T-helper 22 cell (primary cell): ENCODE data around the gene ARHGDIG.

Experiments
- DNase-seq: peaks from one replicate; pipeline ENCODE4 v3.0.0-alpha.2; 2020; ENCODE audit warnings: low read depth

ARHGDIG gene

DNA sequence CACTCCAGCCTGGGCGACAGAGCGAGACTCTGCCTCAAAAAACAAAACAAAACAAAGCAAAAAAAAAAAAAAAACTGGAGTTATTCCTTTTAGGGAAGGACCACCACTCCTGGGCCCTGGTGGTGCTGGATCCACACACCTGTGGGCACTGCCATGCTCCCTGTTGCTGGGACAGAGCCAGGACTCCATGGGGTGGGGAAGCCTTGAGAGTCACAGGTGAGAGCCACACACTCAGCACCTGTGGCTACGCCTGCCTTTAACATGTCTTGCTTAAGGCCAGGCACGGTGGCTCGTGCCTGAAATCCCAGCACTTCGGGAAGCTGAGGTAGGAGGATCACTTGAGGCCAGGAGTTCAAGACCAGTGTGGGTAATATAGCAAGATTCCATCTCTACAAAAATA lies 20.8 kb downstream of the ARHGDIG start:
- DNase-seq: no peak

DNA sequence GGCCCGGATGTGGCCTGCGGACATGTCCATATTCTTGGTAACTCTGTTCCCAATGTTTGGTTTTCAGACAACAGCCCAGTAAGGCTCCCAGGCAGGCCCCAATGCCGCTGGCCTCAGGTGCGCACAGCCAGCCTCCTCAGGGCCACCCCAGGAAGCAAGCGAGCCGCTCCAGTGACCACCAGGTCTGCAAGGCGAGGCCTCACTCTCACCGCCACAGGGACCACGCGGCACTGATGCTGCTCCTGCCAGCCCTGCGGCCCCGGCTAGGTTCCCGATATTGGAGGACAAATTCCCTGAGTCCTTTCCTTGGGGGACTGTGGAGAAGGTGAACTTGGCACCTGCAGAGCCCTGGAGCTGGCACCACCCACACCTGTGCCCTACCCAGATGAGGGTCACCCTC lies 21.6 kb downstream of the ARHGDIG start:
- DNase-seq: no peak

DNA sequence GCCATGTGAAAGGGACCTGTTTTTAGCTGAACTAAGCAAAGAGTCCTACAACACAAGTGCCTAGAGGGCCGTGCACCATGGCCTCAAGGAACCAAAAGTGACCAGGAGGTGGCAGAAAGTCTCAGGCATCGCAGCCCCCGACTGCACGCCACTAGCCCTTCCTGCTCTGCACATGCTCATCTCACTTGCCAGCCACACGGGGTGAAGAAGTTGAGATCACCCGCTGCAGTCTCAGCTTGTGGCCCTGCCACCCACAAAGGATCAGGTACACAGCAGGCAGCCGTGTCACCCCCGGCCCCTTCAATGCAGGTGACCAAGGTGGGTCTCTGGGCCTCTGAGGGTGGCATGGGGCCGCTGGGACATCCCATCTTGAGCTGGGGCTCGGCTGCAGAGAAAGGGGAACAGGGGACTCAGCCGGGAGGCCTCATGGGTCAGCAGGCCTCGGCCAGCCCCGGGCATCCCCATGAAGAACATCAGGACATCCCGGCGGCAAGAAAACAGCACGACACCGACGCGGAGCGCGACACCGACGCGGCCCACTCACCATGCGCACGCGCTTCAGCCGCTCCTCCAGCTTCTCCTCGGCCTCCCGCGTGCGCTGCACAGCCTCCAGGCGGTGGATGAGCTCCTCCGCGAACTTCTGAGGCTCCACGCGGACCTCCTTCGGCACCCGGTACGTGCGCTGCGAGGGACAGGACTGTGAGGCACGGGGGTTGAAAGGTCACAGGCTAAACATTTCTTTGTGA lies 23.5 kb downstream of the ARHGDIG start:
- no peak for DNase-seq

DNA sequence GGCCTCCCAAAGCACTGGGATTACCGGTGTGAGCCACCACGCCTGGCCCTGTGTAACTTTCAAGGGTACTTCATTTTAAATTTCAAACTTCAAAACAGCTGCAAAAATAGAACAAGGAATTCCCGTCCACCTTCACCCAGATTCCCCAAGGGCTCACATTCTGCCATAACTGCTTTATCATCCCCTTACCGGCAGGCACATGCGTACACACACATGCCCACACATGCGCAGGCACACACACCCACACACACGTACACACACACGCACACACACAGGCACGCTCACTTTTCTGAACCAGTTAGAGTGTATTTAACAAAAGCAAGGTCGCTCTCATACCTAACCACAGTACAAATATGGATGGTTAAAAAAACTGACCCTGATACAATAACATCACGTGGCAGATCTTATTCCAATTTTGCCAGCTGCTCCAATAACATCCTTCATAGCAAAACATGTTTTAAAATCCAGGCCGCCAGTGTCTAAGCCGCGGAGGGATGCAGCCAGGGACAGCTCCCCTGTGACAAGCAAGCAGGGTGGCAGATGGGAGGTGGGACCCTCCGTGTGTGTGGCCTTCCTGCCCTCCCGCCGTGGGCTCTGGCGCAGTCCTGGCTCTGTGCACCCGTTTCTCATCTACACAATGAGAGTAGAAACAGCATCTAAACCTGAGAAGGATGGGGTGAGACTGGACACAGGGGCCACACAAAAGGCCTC lies 25.7 kb downstream of the ARHGDIG start:
- DNase-seq: no peak

DNA sequence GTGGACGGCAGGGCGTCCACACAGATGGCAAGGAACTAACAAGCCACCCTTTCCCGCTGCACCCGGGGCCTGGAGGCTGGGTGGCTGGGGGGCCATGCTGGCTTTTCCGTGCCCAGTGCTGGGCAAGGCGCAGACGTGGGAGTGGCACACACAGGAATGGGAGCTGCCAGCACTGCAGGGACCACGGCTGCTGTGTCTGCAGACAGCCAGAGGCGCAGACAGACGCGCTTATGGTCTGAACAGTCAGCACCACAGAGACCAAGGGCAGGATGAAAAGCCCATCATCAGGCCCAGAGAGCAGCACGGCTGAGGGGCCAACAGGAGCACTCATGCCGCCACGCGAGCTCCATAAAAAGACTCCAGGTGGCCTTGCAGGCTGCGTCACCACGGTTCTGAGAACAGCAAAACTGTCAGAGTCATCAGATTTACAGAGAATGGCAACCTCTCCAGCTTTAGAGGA lies 26.6 kb downstream of the ARHGDIG start:
- DNase-seq: no peak

DNA sequence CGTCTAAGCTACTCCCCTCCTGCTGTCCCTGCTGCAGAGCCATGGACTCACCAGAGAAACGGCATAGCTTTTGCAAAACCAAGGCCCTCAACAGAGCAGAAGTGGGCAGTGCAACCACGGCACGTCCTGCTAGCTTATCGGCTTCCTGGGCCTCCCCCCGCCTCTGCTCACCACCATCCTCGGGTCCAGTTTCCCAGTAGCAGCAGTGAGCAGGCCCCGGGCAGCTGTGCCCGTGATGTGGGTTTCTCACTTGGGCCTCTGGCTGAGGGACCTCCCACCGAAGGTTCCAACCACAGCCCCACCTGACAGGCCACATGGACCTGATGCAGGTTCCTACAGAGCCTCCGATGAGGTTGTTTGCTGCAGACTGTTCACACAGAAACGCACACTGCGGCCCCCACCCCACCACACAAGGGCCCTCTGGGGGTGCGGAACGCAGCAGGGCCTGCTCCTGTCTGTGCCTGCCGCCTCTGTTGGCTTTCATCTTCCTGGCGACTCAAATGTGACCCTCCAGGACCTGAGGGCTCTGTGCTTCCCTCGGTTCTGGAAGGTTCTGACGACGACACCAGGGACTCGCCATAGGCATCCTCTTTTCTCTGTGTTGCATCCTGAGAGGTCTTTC lies 27.4 kb downstream of the ARHGDIG start:
- no peak for DNase-seq

DNA sequence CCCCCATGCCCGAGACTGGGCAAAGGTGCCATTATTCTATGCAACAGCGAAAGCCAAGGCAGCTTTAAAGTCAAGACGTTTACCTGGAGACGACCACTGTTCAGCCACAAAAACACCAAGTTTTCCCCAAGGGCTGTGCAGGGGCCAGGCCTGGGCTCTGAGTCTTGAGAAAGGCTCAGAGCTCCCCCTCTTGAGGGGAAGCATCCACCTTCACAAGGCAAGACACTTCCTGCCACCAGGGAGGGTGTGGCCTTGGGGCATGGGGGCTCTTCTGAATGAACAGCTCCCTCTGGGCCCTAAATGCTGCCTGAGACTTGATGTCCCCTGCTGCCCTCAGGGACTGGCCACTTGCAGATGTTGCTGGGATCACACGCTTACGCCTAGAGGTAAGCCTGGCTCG lies 29.1 kb downstream of the ARHGDIG start:
- DNase-seq: no peak

DNA sequence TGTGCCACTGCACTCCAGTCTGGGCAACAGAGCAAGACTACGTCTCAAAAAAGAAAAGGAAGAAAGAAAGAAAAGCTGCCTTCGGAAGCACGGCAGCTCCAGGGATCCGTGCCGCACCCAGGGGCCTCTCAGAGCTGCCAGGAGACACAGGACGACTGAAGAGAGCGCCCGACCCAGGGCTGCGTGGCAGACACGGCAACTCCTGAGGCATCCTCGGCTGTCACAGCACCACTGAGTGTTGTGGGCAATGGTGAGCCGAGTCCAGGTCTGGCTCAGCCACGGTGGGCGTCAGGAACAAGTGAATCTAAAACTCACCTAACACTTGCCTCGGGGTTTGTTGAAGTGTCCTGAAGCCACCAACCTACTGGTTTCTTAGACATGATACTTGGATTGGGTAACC lies 31.3 kb downstream of the ARHGDIG start:
- no peak for DNase-seq

DNA sequence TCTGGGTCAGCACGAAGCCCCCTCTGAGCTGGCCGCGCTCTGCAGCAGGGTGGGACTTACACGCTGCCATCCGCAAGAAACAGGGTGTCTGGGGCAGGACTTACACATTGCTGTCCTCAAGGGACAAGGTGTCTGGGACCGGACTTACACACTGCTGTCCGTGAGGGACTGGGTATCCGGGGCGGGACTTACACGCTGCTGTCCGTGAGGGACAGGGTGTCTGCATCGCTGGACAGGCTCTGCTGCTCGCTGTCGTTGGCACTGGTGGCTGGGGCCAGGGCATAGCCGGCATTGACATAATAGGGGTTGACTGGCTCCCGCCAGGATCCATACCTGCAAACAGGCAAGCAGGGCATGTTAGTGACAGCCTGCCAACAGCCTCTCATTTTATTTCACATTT lies 34.0 kb downstream of the ARHGDIG start:
- no peak for DNase-seq

DNA sequence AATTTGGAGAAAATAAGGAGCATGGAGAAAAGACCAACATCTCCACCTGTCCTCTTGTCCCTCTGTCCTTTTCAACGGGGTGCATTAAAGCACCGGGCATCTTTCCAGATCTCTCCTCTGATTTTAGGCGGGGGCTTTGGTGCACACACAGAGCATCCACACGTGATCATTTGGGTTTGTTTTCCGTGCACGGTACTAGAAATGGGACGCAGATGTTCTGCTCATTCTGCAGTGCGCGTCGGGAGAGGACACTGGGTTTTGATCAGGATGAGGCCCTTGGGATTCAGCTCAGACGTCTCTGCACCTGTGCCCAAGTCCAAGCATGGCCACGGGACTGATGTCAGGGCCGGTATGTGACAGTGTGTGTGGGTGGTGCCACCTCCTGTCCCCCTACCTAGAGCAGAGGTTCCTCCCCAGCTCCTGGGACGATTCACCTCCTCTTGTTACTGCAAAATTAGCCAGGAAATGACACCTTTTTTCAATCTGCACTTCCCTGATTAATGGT lies 34.5 kb downstream of the ARHGDIG start:
- no peak for DNase-seq

DNA sequence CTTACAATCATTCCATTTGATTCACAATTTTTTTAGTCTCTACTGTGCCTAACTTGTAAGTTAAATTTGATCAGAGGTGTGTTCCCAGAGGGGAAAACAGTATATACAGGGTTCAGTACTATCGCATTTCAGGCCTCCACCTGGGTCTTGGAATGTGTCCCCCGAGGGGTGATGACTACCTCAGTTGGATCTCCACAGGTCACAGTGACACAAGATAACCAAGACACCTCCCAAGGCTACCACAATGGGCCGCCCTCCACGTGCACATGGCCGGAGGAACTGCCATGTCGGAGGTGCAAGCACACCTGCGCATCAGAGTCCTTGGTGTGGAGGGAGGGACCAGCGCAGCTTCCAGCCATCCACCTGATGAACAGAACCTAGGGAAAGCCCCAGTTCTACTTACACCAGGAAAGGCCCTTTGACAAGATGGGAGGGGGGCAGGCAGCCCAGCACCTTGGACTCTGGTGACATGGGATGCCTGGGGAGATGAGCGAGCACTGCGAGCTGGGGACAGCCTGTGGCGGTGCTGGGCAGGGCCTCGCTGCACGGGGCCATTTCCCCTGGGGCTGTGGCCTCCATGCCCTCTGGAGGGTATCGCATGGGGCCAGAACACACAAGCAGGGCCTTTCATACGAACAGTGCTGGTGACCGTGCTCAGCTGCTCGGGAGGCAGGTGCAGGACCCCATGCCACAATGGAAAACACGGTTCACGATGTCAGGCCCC lies 36.5 kb downstream of the ARHGDIG start:
- DNase-seq: no peak

DNA sequence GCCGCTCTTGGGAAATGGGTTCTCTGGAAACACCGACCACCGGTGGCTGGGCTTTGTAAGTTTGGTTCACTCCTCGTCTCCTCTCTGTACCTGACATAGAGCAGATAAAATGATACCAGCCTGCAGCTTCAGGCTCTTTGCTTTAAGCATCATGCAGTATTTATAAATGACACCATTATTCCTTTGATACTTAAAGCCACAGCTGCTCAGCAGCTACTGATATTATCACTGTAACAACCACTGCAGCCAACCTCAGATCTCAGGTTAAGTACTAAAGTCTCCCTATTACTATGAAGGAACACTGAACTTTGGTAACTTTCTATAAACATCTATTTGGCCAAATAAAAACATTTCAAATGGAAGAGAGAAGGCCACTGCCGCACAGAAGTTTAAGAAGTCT lies 37.2 kb downstream of the ARHGDIG start:
- DNase-seq: no peak

DNA sequence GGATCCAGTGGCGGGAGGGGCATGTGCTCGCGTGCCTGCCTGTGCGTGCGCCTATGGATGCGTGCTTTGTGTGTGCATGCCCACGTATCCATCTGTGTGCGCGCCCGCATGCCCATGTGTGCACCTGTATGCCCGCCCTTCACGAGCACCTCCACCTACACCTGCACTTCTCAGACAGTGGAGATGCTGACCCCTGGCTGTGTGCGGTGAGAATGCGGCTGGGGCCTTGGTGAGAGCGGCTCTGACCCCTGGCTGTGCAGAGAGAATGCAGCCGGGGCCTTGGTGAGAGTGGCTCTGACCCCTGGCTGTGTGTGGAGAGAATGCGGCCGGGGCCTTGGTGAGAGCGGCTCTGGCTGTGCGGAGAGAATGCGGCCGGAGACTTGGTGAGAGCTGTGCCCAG lies 38.2 kb downstream of the ARHGDIG start:
- DNase-seq: no peak

DNA sequence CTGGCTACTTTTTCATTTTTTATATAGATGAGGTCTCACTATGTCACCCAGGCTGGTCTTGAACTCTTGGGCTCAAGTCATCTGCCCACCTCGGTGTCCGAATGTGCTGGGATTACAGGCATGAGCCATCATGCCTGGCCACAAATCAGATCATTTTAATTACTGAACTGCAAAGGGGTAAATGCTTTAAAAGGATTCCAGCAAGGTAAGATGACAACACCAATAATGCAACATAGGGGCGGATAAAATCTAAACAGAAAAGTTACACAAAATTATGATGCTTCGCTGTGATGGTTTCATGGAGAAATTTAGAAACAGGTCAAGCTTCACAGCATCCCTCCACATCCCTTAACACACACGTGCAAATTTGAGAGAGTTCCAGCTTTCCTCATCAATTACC lies 39.8 kb downstream of the ARHGDIG start:
- DNase-seq: no peak

DNA sequence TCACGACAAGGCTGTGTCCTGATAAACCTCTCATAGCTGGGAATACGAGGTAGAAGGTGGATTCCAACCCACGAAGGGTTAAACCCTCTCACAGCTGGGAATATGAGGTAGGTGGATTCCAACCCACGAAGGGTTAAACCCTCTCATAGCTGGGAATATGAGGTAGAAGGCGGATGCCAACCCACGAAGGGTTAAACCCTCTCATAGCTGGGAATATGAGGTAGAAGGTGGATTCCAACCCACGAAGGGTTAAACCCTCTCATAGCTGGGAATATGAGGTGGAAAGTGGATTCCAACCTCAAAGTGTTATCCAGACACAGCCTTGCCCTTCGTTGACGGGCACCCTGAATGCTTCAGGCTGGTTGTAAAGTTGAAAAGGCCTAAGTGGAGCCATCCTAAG lies 41.1 kb downstream of the ARHGDIG start:
- DNase-seq: no peak

DNA sequence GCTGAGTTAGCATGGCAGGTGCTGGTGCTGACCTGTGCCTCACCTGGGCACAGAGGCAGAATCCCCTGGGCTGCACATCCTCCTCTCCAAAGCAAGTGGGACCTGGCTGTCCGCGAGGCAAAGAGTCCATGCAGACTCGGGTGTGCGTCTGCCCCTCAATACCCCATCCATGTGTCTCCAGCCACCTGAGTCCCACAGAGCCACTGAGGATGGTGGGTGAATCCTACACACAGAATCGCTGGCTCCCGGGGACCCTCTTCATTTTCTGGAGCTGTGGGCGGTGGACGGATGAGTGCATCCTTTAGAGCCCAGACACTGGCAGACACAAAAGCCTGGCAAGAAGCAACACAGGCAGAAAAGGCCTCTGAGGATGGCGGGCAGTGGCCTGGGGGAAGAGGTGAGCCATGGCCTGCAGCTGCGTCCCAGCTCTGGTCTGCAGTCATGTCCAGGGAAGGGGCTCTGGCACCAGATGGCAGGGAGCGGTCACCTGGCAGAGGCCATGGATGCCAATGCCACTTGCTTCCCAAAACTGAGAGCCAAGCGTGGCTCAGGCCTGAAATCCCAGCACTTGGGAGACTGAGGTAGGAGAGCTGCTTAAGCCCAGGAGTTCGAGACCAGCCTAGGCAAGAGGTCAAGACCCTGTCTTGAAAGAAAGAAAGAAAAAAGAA lies 42.2 kb downstream of the ARHGDIG start:
- no peak for DNase-seq

DNA sequence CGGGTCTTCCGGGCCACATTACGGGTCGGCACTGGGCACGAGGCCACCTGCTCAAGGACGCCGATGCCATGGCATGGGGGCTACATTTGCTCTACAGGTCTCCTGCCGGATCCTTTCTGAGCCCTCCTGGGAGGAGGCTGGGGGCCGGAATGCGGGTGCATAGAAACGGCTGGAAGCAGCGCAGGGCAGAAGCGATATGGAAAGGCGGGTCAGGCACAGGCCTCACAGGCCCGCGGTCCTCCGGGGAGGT lies 43.7 kb downstream of the ARHGDIG start:
- DNase-seq: no peak

DNA sequence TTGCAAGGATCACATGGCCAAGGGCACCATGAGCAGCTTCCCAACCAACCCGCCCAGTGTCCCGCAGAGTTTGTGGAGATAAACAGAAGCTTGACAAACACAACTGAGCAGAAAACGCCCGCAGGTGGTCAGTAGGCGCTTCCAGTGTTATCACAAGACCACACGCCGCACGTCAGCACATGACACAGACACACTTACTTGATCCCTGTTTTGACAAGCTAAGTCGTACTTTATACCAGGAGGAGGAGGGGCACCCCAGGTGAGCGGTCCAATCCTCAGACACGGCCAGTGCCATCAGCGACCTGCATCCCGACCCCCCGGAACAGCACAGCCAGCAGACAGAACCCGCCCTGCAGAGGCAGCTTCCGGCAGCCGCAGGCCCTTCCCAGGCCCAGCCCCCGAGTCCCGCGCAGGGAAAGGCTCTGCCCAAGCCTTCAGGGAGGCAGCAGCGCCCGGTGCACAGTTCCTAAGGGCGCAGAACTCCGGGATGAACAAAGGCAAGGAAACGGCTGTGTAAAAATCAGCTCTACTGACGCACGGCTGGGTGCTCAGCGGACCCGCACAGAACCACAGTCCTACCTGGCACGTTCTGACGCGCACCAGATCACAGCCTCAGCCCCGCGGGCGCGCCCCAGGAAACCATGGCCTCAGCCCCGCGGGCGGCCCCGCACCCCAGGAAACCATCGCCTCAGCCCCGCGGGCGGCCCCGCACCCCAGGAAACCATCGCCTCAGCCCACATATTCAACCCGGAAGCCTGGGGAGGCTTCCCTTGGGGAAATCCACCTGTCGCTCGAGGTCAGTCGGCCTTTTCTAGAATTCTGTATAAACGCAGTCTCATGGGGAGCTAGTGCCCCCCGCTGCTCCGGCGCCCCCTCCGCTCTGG lies 44.3 kb downstream of the ARHGDIG start:
- peak; percentile 79 for DNase-seq

DNA sequence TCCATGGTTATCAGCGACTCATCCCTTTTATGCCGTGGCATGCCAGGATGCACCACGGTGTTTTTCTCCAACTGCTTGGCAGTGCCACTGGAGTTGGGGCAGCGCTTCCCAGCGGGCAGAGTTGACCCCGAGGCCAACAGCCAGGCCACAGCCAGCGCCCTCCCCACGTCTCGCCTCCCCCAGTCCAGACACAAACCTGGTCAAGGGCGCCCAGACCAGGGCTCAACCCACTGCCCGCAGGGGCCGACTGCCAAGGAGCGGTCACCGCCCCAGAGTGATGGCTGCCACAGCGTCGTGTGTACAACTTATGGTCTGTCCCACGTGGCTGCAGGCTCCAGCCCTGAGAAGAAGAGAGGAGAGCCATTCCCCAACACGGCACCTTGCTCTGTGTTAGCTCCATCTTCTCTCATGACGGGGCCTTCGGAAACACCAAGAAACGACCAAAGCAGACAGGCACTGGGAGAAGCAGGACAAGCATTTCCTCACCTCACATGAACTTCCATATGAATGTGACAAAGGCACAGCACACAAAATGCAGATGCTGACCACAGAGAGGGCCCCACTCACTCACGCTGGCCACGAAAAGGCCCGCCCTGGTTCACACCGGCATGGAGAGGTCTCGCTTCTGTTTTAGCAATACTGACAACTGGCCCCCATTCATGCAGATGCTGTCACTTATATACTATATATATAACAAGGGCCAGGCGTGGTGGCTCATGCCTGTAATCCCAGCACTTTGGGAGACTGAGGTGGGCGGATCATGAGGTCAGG lies 45.2 kb downstream of the ARHGDIG start:
- no peak for DNase-seq

DNA sequence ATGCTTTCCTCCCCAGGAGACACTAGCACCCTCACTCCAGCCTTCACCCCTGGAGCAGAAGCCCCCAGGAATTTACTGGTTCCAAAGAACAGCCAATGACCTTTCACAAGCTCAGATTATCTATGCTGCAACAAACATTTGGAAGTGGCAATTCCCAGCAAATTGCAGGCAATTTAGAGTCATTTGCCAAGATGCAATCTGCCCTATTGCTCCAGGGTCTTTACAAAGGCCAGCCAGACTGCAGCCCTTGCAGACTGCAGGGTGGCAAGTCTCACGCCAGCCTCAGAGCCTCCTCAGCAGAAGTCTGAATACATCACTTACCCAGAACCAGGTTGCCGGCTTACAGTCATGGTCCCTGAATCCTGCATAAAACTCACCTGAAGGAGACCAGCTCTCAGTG lies 50.4 kb downstream of the ARHGDIG start:
- DNase-seq: no peak
